HL-60/S4 (cell line): ENCODE results near the gene ZNF391.
"Not testable (repeated sequence)": the region's sequence is repeated elsewhere in the genome, so short reads cannot be mapped to it uniquely, and the experiment has no call there.

Experiments
- in situ Hi-C: fragments of 300-500 bp; cut with MboI; formaldehyde crosslinking; loops from 2 replicates; pipeline ENCODE4 v1.14.3; 2022; ENCODE audit warnings: low sequenced_read_pairs

The ZNF391 gene

DNA sequence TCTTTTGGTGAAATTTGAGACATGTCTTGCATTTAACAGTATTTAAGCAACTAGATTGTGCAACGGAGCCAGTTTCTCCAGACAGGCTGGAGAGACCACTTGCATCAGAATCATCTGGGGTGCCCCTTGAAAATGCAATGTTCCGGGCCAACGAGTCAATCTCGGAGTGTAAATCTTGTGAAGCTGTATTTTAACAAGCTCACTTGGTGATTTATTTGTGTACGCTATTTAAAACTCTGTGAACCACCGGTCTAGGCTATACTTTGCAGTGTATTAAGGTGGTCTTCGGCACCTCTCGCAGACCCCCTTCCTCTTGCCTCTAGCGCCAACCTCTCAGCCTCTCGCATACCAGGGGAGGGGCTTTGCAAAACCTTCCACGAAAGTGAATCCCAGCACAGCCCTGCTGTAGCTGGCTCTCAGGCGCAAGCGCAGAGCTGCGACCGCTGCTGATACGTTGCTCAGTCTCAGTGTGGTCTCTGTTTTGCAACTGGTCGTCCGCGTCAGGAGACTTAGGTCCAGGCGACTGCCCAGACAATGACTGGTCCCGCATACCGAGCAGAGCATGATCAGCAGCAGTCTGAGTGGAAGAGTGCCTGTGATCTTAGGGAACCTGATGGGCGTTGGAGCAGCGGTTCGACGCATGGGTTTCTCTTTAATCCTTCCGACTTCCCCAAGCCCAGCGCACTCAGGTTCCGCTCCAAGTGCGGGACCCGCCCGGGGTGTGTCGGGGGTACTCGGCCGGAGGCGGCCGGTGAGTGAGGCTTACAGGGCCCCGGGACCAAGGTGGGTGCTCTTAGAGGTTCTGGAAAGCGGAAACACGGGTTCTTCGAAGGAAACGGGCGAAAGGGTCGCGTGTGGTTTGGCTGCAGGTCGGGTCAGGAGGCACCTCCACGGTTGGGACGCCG is at the start of gene ZNF391:
Gene ZNF391 (plus strand): TSS at position 467 of the 905 bp plus-strand sequence. CDS start 11,612 bp downstream, outside the sequence.
- in situ Hi-C loops: no loop called here

DNA sequence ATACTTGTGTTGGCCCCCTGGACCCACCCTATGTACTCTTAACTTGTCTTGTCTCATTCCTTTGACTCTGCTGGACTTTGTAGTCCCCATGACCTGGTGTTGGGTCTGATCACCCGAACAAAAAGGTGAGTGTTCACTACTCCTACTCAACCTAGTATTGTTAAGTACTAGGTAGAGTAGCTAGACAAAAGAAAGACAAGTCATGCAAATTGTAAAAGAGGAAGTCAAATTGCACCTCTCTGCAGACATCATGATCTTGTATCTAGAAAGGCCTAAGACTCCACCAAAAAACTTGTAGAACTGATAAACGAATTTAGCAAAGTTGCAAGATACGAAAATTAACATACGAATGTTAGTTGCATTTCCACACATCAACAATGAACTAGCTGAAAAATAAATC is 35.7 kb upstream of the ZNF391 start:
- in situ Hi-C loops: no loop called here

DNA sequence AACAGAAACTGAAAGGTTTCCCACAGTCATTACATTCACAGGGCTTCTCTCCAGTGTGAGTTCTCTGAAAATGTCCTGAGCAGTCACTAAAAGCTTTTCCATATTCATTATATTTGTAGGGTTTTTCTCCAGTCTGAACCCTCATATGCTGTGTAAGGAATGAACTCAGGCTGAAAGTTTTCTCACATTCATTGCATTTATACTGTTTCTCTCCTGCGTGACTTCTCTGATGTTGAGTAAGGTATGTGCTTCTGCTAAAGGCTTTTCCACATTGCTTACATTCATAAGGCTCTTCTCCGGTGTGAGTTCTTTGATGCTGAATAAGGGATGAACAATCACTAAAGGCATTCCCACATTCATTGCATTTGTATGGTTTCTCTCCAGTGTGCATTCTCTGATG is 29.8 kb upstream of the ZNF391 start:
- in situ Hi-C loops: no loop called here

DNA sequence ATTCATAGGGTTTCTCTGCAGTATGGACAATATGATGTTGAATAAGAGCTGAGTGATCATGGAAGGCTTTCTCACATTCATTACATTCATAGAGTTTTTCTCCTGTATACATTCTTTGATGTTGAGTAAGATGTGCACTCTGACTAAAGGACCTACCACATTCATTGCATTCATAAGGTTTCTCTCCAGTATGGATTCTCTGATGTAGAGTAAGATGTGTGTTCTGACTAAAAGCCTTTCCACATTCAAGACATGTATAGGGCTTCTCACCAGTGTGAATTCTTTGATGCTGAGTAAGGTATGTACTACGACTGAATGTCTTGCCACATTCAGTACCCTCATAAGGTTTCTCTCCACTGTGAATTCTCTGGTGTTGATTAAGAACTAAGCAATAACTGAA is 29.3 kb upstream of the ZNF391 start:
- in situ Hi-C loops: no loop called here

DNA sequence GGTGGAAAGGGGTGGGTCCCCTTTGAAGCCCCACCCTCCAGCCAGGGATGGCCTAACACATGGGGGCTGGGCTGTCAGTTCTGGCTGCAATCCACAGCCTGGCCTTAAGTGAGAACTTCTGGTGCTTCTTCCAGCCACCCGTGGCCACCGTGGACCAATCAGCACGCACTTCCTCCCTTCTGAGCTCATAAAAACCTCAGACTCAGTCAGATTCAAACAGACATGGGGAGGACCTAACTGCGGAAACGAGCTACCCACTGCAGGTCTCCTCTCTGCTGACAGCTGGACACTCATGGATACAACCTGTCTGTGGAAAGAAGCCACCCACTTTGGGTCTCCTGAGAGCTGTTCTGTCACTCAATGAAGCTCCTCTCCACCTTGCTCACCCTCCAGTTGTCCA is 20.4 kb upstream of the ZNF391 start:
- in situ Hi-C loops: no loop called here

DNA sequence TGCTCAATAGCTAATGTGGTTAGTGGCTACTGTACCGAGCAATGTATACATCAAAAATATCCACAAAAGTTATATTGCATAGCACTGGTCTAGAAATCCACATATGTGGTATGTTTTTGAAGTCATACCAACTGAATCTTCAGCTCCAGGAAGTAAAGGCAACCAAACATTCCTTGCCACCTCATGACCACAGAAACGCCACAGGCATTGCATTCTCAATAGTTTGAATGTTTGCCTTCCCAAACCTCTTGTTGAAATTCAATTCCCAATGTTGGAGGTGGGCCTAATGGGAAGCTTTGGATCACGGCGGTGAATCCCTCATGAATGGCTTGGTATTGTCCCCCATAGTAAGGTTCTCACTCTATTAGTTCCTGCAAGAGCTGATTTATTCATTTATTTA is 18.2 kb upstream of the ZNF391 start:
- in situ Hi-C loops: no loop called here

DNA sequence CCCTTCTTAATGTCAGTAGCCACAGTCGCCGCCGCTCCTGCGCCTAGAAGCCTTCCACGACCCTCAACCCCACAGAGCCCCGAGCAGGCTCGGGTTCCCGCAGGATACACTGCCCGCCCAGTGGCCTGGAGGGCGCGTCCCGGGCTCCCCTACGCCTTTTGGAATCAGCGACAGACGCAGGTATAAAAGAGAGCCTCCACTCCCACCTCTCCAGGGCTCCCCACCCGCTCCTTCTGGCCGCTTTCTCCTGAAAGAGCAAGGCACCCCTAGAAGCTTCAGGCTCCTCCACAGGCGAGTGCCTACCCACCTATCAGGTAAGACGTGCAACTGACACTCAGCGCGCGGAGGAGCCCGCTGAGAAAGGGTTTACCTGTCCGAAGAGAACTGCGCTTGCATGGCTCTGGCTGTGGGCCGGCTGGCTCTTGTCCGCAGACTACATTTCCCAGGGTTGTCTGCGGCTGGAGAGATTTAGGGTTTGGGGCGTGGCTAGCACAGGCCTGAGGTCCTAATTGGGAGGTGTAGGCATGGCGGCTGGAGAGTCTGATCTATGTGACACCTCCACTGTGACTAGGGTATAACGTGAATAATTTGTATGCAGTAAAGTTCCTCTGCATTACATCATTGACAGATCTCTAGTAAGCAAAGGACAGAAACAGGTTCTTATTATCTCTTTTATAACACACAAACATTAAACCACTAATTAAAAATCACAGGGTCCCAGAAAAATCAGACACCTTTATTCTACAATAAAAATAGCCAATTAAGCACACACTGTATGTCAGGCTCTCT is 13.5 kb upstream of the ZNF391 start:
- in situ Hi-C loops: no loop called here

DNA sequence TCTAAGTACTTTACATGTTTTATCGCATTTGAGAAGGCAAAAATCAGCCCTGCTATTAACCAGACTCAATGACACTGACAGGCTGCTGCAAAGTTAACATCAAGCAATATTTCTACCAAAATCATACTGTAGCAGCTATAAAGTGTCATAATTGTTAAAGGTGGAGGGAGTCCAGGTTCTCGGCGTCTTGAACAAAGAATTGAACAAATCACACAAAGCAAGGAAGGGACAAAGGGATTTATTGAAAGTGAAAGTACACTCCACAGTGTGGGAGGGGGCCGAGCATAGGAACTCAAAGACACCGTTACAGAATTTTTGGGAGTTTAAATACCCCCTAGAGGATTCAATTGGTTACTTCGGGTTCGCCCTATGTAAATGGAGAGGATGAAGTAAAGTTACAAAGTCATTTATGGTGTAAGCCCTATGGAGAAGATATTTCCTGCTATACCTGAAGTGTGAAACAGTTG is 12.9 kb upstream of the ZNF391 start:
- in situ Hi-C loops: no loop called here

DNA sequence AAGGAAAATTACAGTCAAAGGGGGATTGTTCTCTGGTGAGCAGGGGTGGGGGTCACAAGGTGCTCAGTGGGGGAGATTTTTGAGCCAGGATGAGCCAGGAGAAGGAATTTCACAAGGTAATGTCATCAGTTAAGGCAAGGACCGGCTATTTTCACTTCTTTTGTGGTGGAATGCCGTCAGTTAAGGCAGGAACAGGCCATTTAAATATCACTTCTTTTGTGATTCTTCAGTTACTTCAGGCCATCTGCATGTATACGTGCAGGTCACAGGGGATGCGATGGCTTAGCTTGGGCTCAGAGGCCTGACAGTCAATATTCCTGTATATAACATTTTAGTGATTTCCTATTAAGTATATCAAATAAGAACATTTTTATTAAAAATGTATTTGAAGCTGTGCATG is 10.2 kb upstream of the ZNF391 start:
- in situ Hi-C loops: not testable (repeated sequence)

DNA sequence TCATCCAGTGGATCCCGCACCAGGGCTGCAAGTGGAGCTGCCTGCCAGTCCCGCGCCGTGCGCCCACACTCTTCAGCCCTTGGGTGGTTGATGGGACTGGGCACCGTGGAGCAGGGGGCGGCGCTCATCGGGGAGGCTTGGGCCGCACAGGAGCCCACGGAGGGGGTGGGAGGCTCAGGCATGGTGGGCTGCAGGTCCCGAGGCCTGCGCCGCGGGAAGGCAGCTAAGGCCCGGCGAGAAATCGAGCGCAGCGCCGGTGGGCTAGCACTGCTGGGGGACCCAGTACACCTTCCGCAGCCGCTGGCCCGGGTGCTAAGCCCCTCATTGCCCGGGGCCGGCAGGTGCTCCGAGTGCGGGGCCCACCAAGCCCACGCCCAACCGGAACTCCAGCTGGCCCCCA is 7.6 kb upstream of the ZNF391 start:
- in situ Hi-C loops: not testable (repeated sequence)

DNA sequence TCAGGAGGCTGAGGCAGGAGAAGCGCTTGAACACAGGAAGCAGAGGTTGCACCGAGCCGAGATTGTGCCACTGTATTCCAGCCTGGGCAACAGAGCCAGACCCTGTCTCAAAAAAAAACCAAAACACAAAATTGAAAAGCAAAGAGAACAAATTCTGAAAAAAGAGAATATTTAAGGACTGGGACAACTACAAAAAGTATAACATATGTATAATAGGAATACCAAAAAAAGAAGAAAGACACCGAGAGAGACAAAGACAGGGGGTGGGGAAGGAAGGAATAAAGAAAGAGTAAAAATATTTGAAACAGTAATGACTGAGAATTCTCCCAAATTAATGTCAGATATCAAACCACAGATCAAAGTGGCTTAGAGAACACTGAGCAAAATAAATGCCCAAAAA is 5.5 kb upstream of the ZNF391 start:
- in situ Hi-C loops: no loop called here

DNA sequence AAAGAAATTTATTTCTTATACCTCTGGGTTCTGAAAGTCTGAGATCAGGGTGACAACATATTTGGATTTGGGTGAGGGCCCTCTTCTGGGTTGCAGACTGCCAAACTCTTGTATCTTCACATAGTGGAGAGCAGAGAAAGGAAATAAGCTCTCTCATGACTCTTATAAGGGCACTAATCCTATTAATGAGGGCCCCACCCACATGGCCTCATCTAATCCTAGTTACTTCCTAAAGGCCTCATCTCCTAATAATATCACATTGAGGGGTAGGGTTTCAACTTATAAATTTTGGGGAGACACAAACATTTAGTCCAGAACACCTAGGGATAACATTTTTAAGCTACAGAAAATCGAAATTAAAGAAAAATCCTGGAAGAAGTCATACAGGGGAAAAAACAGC is 5.1 kb upstream of the ZNF391 start:
- in situ Hi-C loops: no loop called here

DNA sequence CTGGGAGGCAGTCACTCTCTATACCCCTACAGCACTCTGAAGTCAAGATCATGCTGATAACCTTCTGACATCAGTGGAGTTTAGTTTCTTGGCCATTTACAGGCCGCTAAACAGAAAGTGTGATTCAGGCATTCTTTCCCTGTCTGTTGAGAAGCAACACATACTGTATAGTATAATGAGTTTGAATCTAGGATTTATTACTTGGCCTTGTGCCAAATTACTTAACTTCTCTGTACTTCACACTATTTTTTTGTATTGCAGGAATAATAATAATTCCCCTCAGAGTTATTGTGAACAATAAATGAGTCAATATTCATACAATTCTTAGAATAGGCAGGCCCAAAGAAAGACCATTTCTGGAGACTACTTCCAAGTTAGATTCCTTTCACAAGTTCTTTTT is 4.1 kb downstream of the ZNF391 start:
- in situ Hi-C loops: no loop called here

DNA sequence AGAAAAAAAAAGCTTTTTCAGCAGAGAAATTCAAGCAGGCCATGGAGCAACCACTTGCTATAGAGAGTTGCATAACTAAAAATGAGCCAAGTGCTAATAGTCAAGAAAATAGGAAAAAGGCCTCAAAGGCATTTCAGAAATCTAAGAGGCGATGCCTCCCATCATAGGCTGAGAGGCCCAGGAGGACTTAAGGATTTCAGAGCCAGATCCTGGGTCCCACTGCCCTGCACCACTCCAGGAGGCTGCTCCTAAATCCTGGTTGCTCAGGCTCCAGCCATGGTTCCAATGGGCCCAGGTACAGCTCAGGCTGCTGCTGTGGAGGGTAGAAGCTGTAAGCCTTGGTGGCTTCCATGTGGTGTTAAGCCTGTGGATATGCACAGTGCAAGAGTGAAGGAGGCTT is 5.5 kb downstream of the ZNF391 start:
- in situ Hi-C loops: no loop called here

DNA sequence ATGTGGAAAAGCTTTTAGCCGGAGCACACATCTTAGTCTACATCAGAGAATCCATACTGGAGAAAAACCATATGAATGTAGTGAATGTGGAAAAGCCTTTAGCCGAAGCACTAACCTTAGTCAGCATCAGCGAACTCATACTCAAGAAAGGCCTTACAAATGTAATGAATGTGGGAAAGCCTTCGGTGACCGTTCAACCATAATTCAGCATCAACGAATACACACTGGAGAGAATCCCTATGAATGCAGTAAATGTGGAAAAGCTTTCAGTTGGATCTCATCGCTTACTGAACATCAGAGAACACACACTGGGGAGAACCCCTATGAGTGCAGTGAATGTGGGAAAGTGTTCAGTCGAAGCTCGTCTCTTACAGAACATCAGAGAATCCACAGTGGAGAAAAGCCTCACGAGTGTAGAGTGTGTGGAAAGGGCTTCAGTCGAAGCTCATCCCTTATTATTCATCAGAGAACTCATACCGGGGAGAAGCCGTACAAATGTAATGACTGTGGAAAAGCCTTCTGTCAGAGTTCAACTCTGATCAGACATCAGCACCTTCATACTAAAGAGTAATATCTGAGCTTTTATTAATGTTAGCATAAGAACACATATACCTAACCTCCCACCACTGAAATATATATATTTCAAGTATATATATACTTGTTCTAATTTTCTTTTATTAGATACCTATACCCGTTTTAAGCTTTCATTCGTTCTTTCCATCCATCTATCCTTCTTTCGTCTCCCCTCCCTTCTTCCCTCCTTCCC is 12.5 kb downstream of the ZNF391 start:
- in situ Hi-C loops: no loop called here

DNA sequence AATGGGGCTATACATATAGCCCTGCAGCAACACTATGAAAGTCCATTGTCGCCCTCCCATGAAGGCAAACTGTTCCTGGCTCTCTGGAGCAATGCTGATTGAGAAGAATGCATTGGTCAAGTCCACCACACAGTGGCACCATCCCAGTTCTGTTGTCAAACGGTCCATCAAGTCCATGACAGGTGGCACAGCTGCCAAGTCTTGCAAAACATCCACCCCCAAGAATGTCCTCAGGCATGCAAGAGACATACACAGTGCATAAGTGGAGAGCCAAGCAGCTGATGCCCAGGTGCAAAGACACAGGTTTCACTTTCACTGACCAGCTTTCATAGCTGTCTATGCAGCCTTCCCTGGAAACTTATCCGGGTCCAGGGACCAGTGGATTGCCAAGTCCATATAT is 17.5 kb downstream of the ZNF391 start:
- in situ Hi-C loops: no loop called here

DNA sequence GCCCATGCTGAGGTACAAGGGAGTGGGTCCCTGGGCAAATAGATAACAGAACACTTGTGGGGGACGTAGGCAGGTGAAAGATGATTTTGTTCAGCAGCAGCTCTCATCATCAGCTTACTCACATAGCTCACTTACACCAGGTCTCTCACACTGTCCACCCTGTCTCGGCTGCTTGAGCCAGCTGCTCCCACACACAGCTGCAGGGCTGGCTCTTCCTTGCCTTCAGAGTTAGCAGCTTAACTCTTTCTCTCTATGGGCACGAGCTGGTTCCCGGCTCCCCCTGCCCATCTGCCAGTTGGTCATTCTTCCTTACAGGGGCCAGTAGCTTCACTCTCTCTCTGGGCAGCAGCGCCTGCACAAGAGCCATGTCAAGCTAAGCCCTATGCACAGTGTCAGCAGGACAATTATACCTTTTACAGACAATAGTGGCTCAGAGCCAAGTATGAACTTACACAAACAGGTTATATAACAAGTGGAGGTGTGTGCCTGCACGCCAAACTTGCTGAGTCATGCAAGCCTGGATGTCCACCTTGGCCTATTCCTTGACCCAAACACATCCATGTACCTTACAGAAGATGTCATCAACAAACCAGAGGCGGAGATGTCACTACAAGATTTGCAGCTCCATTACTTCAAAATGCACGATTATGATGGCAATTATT is 18.7 kb downstream of the ZNF391 start:
- in situ Hi-C loops: no loop called here

DNA sequence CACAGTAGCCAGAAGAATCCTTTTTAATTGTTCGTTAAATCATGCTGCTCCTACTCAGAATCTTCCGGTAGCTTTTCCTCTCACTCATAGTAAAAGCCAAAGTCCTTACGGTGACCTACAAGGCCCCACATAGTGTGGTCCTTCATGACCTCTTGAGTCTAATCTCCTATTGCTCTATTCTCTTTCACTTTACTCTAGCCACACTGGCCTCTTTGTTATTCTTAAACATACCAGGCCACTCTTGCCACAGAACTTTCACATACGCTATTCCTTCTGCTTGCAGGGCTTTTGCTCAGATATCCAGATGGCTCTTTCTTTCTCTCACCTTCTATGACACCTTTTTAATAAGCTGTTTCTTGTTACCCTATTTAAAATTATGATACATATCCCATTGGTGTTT is 25.7 kb downstream of the ZNF391 start:
- in situ Hi-C loops: no loop called here

DNA sequence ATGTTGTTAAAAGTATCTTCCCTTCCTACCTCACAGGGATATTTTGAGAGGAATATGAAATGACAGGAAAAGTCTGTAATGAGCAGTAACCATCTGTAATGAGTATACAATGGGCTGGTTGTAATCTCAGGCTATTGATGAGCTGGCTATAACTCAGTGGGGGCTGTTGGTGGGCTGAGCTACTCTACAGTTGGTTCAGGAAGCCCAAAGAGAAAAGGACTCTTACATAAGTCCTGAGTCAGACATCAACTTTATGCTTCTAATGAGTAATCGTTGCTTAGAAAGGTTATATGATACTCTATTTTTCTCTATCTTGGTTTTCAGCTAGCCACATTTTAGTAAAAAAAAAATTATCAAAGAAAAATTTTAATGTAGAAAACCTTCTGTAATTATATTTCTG is 26.4 kb downstream of the ZNF391 start:
- in situ Hi-C loops: no loop called here

DNA sequence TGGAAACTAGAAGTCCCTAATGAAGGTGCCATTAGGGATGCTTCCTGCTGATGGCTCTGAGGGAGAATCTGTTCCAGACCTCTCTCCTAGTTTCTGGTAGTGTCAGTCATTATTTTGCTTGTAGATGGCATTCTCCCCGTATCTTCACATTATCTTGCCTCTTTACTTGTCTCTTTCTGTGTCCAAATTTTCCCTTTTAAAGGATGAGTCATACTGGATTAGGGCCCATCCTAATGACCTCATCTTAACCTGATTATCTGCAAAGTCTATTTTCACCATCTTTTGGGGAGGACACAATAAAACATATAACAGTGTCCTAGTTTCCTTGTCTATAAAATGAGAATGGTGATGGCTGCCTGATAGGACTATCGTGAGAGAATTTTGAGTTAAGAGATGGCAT is 27.3 kb downstream of the ZNF391 start:
- in situ Hi-C loops: no loop called here

DNA sequence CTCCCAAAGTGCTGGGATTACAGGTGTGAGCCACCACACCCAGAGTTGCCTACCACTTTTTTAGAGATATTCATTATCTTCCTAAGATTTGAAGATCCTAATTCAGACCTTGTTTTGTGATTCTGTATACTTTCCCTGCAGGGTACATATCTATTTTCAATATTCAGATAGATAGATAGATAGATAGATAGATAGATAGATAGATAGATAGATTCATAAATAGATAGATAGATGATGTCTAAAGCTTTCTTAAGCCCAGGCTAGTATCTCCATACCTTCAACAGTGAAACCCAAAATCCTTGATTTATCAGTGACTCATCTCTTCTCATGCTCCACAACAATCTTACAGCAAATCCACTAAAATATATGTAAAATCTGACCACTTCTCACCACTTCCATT is 30.8 kb downstream of the ZNF391 start:
- in situ Hi-C loops: no loop called here
